ENCODE results near the gene PPP1R1C.

Gene PPP1R1C

GRCh38 chr2:182043861-182044260, 58.2 kb downstream of the PPP1R1C start:
- H3K27ac ChIP-seq, result no peak overlapping the region
- TF ChIP-seq ZFX (IDR thresholded peaks at IDR 0.05; ENCODE audit: borderline replicate concordance), result no peak
- TF ChIP-seq CTCF (IDR thresholded peaks at IDR 0.05), result no peak

GRCh38 chr2:182047544-182047943, 61.9 kb downstream of the PPP1R1C start:
- no peak for TF ChIP-seq CTCF (IDR thresholded peaks at IDR 0.05)
- TF ChIP-seq ZFX (IDR thresholded peaks at IDR 0.05; ENCODE audit: borderline replicate concordance), result no peak
- H3K27ac ChIP-seq, result no peak overlapping the region

GRCh38 chr2:182048088-182048487, 62.4 kb downstream of the PPP1R1C start:
- TF ChIP-seq ZFX (IDR thresholded peaks at IDR 0.05; ENCODE audit: borderline replicate concordance), result no peak
- no peak for TF ChIP-seq CTCF (IDR thresholded peaks at IDR 0.05)

GRCh38 chr2:182048621-182049020, 63.0 kb downstream of the PPP1R1C start:
- TF ChIP-seq CTCF (IDR thresholded peaks at IDR 0.05) (no peak), ZFX (IDR thresholded peaks at IDR 0.05; ENCODE audit: borderline replicate concordance) (no peak)
- H3K27ac ChIP-seq, result no peak overlapping the region

More at GRCh38 chr2:182048088-182048487, 62.4 kb downstream of the PPP1R1C start:
- no peak overlapping the region for H3K27ac ChIP-seq

GRCh38 chr2:182049372-182050148, 63.9 kb downstream of the PPP1R1C start:
- TF ChIP-seq CTCF (IDR thresholded peaks at IDR 0.05), result no peak
- no peak for TF ChIP-seq ZFX (IDR thresholded peaks at IDR 0.05; ENCODE audit: borderline replicate concordance)
- peak overlapping the region; percentile 39 for H3K27ac ChIP-seq

- TF ChIP-seq CTCF (IDR thresholded peaks at IDR 0.05) (no peak), ZFX (IDR thresholded peaks at IDR 0.05; ENCODE audit: borderline replicate concordance) (no peak)
- peak overlapping the region; percentile 39 for H3K27ac ChIP-seq
Observed at GRCh38 chr2:182050333-182051135, 64.9 kb downstream of the PPP1R1C start.

- H3K27ac ChIP-seq, result no peak overlapping the region
- no peak for TF ChIP-seq ZFX (IDR thresholded peaks at IDR 0.05; ENCODE audit: borderline replicate concordance)
- TF ChIP-seq CTCF (IDR thresholded peaks at IDR 0.05), result no peak
Observed at GRCh38 chr2:182055993-182056392, 70.3 kb downstream of the PPP1R1C start.
